Spleen (tissue), 7 donors: ENCODE data around the gene HIF3A.

Experiments used
- POLR2A ChIP-seq, 3 donors: fragments of 450-650 bp; IDR thresholded peaks; one replicate each; pipeline ENCODE4 v1.5.1; 2017; ENCODE audit warnings: antibody characterized with exemption in 3 of 3, mild to moderate bottlenecking in 1 of 3
- POLR2AphosphoS5 ChIP-seq, 3 donors: sonication (generic); formaldehyde crosslinking; IDR thresholded peaks; one replicate each; pipeline ENCODE4 v1.5.1; 2017; ENCODE audit warnings: antibody characterized with exemption in 3 of 3
- TF ChIP-seq, protein P1 (sequence below), 11 experiments: fragments of 200-600 bp in 7 of 11; fragments of 450-650 bp in 4 of 11; sonication (generic) in 4 of 11; IDR thresholded peaks in 8 of 11; conservative IDR thresholded peaks in 3 of 11; 1 replicate in 7 of 11; 2 replicates in 4 of 11; pipeline versions ENCODE4 v1.4.0 to v1.8.0; 2016 to 2021; ENCODE audit warnings: antibody characterized with exemption in 11 of 11, inconsistent platforms in 4 of 11, mild to moderate bottlenecking in 1 of 11
- donor health status: DM: no; HTN: no; CAD: no; lungs with moderate emphysema.
- donor health status: DM: no; HTN: no; CAD: no.
- donor health status: DM: no; HTN: no; CAD: no.

DNA sequence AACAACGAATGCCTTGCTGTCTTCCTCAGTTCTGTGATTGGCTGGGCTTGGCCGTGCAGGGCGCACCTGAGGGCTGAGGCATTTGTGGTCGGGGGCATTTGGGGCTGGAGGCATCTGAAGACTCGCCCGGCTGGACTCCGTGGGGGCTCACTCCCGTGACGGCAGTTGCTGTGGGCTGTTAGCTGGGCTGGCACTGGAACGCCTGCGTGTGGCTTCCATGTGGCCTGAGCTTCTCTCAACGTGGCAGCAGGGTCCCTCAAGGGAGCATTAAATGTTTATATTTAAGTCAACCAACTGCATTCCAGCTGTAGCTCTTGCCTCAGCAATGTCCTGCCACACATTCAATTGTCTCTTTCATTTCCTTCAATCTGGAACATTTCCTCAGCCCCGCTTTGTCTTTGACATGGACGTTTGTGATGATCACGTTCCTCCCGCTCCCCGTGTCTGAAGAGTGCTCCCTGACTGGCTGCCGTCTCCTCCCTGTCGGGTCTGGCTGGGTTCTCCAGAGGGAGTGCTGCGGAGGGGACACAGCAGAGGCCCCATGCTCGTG lies 95.5 kb downstream of the HIF3A start:
- TF ChIP-seq POLR2AphosphoS5 (IDR thresholded peaks at IDR 0.05) = no peak
- TF ChIP-seq POLR2A (IDR thresholded peaks at IDR 0.05) = no peak
- TF ChIP-seq, protein P1, sequence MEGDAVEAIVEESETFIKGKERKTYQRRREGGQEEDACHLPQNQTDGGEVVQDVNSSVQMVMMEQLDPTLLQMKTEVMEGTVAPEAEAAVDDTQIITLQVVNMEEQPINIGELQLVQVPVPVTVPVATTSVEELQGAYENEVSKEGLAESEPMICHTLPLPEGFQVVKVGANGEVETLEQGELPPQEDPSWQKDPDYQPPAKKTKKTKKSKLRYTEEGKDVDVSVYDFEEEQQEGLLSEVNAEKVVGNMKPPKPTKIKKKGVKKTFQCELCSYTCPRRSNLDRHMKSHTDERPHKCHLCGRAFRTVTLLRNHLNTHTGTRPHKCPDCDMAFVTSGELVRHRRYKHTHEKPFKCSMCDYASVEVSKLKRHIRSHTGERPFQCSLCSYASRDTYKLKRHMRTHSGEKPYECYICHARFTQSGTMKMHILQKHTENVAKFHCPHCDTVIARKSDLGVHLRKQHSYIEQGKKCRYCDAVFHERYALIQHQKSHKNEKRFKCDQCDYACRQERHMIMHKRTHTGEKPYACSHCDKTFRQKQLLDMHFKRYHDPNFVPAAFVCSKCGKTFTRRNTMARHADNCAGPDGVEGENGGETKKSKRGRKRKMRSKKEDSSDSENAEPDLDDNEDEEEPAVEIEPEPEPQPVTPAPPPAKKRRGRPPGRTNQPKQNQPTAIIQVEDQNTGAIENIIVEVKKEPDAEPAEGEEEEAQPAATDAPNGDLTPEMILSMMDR (IDR thresholded peaks at IDR 0.05 in 8 of 11, conservative IDR thresholded peaks at IDR 0.05 in 3 of 11) = no peak
